GM10248 (cell line): ENCODE data around the gene CD180.

Experiments
- CTCF ChIA-PET: fragments of 300-600 bp; sonication (Branson Sonifier 250); formaldehyde crosslinking; extraction: SDS; loops from one replicate; lab custom pipeline; 2021; ENCODE audit warnings: antibody characterized with exemption; lab: Yijun Ruan, JAX
- POLR2A ChIA-PET: fragments of 350-650 bp; sonication (Branson Sonifier 250); formaldehyde crosslinking; extraction: SDS; loops from one replicate; lab custom pipeline; 2020; ENCODE audit warnings: antibody characterized with exemption; lab: Yijun Ruan, JAX
- DNase-seq: peaks from one replicate; pipeline ENCODE4 v3.0.0; 2012; ENCODE audit errors: extremely low spot score
- CTCF ChIP-seq: IDR thresholded peaks from 2 replicates; pipeline ENCODE4 v1.5.1; 2012; ENCODE audit warnings: mild to moderate bottlenecking, low read depth; ENCODE audit errors: extremely low read depth, missing control alignments, control extremely low read depth

CD180 gene

GRCh38 chr5:67188274-67189078 lies 8.1 kb downstream of the CD180 start:
- ChIA-PET CTCF (interaction anchor here (0.8 to 1.7 kb wide), 6 partner anchors 8 to 58 kb away, joined by 3 to 9 read pairs (median 6); no protein-coding TSS in a partner anchor), POLR2A (no interaction called here)
- TF ChIP-seq CTCF, result no peak
- DNase-seq, result no peak

- DNase-seq, result no peak
- ChIA-PET CTCF (no interaction called here), POLR2A (no interaction called here)
- TF ChIP-seq CTCF, result no peak
These were observed 9.4 kb downstream of the CD180 start for GRCh38 chr5:67187006-67187715.

- CTCF ChIA-PET, result interaction anchor here (1.8 kb wide), 1 partner anchor 18 kb away, joined by 5 read pairs; no protein-coding TSS in a partner anchor
- POLR2A ChIA-PET, result no interaction called here
- TF ChIP-seq CTCF, result no peak
- no peak for DNase-seq
These were observed 12.7 kb downstream of the CD180 start for GRCh38 chr5:67183859-67184258.

- DNase-seq, result no peak
- POLR2A ChIA-PET, result no interaction called here
- CTCF ChIA-PET, result interaction anchor here (1.0 kb wide), 1 partner anchor 32 kb away, joined by 3 read pairs; no protein-coding TSS in a partner anchor
- TF ChIP-seq CTCF, result no peak
These were observed 14.3 kb downstream of the CD180 start for GRCh38 chr5:67182301-67182790.

DNA sequence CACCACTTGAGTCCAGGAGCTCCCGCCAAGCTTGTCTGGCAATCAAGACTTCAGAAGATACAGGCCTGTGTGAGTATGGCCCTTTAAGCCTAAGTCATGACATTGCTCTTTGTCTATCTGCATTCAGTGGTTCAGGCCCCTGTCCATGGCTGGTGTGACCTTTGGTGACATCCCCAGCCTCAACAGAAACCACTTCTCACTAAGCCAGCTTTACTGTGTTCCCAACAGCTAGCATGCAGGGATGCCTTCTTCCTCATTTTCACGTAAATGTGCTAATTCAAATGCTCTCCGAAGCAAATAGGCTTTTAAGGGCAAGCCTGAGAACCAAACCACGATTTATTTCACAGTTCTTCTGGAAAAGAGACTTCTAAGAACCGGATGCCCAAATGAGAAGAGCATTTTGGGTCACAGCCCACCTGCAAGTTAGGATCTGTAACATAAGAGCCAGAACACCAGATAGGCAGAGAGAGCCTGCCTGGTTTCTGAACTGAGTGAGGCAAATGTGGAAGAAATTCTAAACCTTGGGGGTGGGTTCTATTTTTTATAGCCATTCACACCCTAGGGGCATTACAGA lies 14.9 kb downstream of the CD180 start:
- TF ChIP-seq CTCF, result no peak
- DNase-seq, result no peak
- CTCF ChIA-PET, result interaction anchor here (1.0 to 1.9 kb wide), 4 partner anchors 10 to 33 kb away, joined by 3 to 8 read pairs (median 7); no protein-coding TSS in a partner anchor
- POLR2A ChIA-PET, result no interaction called here

- TF ChIP-seq CTCF, result no peak
- POLR2A ChIA-PET, result no interaction called here
- DNase-seq, result no peak
- CTCF ChIA-PET, result interaction anchor here (0.8 to 6.0 kb wide), 8 partner anchors 9 to 30 kb away, joined by 3 to 39 read pairs (median 7); no protein-coding TSS in a partner anchor
These were observed 16.8 kb downstream of the CD180 start for GRCh38 chr5:67179697-67180361.
